ENCODE results near the gene SCART1.

GRCh38 chr10:133455611-133456031, 1.9 kb downstream of the SCART1 start:
- TF ChIP-seq CTCF (IDR thresholded peaks at IDR 0.05) (no peak), EP300 (IDR thresholded peaks at IDR 0.05) (no peak), POLR2A (IDR thresholded peaks at IDR 0.05) (no peak), POLR2AphosphoS5 (IDR thresholded peaks at IDR 0.05) (no peak)

Measured in gastroesophageal sphincter (tissue), 3 donors.